GM18505 (cell line): ENCODE data around the gene EIF2S3B.

ENCODE experiments used
- ATAC-seq: cut with Tn5 transposase; IDR thresholded peaks from one replicate; pipeline ENCODE4 v1.9.1; 2021; ENCODE audit not compliant: unreplicated experiment
- POLR2A ChIP-seq: IDR thresholded peaks from 4 replicates; pipeline ENCODE4 v1.6.1; 2011; ENCODE audit warnings: borderline replicate concordance; ENCODE audit not compliant: insufficient read depth, insufficient read length; ENCODE audit errors: extremely low read depth

EIF2S3B gene

DNA sequence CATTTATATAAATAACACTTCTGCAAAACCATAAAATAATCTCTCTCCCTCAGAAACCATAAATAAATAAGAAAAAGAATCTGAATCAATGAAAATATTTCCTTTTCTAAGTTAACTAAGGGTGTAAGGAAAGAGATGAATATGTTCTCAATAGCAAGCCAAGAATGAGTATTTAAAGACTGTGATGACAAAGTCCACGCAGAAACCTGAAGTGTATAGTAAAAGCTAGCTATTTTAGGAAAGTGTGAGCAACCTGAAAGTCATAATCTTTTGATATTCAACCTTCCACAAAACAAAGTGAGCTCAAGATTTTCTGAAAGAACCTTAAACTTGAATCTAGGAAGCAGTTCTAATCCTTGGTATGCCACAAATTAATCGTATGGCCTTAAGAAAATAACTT lies 15.9 kb downstream of the EIF2S3B start:
- ATAC-seq, result no peak
- TF ChIP-seq POLR2A, result no peak

DNA sequence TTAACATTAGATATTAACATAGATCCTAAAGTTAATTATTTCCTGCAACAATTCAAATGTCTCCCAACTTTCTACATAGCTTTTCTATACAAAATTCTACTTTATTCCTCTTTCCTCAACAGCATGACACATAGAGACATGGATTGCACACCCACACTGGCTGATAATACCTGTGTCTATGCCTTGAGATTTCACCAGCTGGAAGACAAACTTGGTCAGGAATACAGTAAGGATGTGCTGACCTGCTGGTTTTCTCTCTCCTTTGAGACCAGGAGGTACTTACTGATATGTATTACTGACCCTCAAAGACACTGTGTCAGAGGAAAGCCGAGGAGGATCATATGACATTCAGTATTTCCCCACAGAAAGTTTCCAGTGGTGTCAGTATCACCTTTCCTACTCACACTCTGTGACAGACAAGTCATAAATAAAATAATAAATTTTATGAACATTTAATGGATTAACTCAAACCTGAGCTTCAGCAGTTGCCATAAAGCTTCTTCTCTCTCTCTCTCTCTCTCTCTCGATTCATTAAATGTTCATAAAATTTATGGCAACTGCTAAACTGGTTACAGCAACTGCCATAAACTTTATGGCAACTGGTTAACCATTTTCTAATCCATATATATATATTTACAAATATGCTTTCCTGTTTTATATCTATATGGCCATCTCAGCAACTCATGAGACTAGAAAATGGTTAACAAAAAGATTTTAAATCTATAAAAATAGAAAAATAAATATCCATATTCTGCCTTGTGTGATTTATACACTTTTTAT lies 22.7 kb downstream of the EIF2S3B start:
- ATAC-seq, result no peak
- no peak for TF ChIP-seq POLR2A

DNA sequence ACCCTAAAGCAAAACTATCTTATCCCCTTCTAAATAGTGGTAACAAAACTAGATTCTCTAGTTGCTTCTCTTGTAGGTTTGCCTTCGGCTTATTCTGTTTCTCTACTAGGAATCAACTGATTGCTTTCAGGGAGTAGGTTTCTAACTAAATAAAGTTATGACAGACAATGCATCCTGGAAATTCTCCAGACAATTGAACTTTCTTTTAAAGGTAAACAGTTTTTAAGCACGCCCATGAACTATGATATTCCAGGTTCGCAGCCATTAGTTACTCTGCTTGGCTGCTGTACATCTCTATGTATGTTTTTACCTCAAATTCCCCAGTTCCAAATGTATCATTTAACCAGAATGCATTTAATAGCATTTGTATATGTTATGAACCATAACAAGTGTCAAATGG lies 23.9 kb downstream of the EIF2S3B start:
- ATAC-seq, result no peak
- no peak for TF ChIP-seq POLR2A

- TF ChIP-seq POLR2A, result no peak
- no peak for ATAC-seq
Measured at GRCh38 chr12:10537721-10538120, 32.0 kb downstream of the EIF2S3B start.

- TF ChIP-seq POLR2A, result no peak
- ATAC-seq, result peak; percentile 89
Measured at GRCh38 chr12:10540776-10541205, 35.1 kb downstream of the EIF2S3B start.

DNA sequence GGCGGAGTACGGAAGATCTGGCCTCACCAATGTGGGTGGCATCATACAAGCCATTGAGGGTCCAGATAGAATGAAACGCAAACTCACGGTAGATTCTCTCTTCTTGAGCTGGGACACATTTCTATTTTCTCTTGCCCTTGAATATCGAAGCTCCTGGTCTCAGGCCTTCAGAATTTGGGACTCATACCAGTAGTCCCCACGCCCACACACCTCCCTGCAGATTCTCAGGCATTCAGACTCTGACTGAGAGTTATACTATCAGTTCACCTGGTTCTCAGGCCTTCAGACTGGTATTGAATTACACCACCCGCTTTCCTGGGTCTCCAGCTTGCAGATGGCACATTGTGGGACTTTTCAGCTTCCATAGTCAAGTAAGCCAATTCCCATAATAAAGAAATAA lies 37.8 kb downstream of the EIF2S3B start:
- no peak for TF ChIP-seq POLR2A
- no peak for ATAC-seq

DNA sequence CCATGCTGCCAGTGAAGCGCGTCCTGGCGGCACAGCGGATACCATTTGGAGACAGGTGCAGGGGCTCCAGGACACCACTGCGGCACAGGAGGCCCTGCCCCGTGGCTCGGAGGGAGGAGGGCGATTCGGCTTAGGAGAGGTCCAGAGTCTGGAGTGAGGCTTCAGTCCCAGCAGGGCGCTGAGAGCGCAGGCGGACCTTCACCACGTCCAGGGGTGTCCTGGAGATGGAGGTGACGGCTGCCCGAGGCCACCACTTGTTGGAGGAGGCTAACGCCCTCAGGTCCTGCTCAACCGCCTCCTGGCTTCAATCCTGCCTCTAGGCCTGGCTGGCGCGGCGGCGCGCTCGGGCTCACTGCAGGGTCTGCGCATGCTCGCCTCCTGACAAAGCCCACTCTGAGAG lies 45.7 kb downstream of the EIF2S3B start:
- no peak for TF ChIP-seq POLR2A
- ATAC-seq, result no peak

DNA sequence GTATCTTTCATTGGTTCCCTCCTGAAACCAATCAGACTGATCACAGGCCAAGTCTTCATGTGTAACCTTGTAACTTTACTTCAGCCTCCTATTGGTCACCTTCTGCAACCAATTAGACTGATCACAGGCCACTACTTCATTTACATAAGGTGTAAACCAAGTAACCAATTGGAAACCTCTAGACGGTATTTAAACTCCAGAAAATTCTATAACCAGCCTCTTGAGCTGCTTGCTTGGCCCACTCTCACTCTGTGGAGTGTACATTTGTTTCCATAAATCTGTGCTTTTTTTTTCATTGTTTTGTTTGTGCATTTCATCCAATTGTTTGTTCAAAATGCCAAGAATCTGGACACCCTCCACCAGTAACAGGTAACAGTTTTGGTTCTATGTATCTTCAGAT lies 47.5 kb downstream of the EIF2S3B start:
- no peak for TF ChIP-seq POLR2A
- no peak for ATAC-seq

DNA sequence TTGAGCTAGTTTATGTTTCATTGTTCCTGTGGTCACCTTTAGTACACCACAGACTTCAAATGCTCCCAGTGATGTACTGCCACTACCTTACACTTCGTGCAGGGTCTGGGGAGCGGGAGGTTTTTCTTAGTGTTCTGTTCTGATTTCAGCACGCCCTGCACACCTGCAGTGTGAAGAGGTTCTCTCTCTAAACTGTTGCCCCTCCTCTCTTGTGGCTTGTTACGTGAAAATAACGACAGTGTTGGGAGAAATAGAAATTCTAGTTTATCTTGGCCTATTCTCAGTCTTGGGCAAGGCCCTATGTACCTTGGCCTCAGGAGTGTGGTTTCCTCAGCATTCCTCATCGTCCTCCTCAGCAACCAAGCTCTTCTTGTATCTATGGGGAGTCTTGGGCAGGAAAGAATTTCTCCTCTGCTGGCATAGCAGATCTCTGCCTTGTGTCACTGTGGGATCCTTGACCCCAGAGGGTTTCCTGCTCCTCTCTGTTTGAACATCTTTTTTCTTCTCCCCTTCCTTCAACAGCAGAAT lies 48.6 kb downstream of the EIF2S3B start:
- ATAC-seq, result no peak
- no peak for TF ChIP-seq POLR2A

DNA sequence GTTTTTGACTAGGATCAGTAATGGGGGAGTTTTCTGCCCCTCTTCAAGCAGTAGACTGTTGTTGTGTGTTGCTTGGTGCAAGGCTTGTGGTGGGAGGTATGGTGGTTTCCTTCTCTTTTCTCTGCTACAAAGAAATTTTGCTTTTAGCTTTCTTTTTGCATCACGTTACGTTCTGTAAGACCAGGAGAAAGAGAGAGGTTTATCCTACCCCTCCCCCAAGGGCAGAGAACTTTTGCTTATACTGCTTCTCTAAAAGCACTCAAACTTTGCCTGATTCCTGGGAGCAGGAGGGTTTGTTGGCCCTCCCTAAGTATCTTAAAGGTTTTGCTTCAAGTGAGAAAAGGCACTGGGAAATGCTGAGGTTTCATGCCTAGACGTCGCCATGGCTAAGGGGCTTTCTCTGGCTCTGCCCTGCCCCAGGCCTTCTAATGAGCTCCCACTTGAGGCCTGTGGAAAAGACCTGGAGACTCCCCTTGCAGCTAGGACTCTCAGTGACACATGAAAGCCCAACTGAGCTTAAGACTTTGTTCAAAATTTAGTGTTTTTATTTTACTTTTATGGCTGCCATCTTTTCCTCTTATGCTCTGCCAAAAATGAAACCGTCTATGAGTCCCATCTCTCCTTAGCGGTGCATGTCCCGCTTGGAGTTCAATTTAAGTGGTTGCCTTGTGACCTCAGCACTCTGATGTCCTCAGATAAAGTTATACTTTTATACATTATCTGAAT lies 49.2 kb downstream of the EIF2S3B start:
- no peak for ATAC-seq
- TF ChIP-seq POLR2A, result no peak

- TF ChIP-seq POLR2A, result no peak
- ATAC-seq, result no peak
Measured at GRCh38 chr12:10557329-10557728, 51.6 kb downstream of the EIF2S3B start.

DNA sequence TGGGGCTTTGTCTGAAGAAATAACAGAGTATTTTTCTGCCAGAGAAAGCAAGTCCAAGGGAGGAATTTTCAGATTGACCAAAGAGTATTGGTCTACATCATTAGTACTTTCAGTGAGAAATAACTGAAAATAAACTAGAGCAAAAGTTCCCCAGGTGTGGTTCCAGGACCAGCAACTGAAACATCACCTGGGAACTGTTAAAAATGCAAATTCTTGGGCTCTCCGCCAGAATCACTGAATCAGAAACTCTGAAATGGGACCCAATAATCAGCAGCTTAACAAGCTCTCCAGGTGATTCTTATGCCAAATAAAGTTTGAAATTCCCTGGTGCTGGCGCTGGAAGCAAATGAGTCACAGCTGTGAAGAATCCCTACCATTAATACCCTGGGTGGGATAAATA lies 52.1 kb downstream of the EIF2S3B start:
- no peak for ATAC-seq
- TF ChIP-seq POLR2A, result no peak
